Measurements from ENCODE around the gene CADM1.

CADM1 gene

GRCh38 chr11:115191761-115192160 lies 312.5 kb downstream of the CADM1 start:
- no peak overlapping the region for H3K4me3 ChIP-seq (ENCODE audit: low read length in 2 of 2)
- no peak overlapping the region for H2BK12ac ChIP-seq (ENCODE audit: low read length)
- H3K79me1 ChIP-seq (ENCODE audit: low read depth, low read length) = no peaks in the 10 kb centered on the region
- no peaks in the 10 kb centered on the region for H3K9me3 ChIP-seq (replicated peaks in 1 of 2; ENCODE audit: control insufficient read depth in 2 of 2, insufficient read depth in 1 of 2, low read depth in 1 of 2, low read length in 2 of 2)
- no peak overlapping the region for H3K27ac ChIP-seq (replicated peaks; ENCODE audit: low read length)
- H4K8ac ChIP-seq (ENCODE audit: low read depth, low read length) = no peak overlapping the region
- no peaks in the 10 kb centered on the region for H3K36me3 ChIP-seq (replicated peaks in 1 of 2; ENCODE audit: control insufficient read depth in 2 of 2, insufficient read depth in 2 of 2, low read length in 2 of 2)
- H3K14ac ChIP-seq (ENCODE audit: low read length) = no peak overlapping the region
- no peak overlapping the region for H2BK120ac ChIP-seq (ENCODE audit: low read depth, low read length)
- no peak overlapping the region for H2AK5ac ChIP-seq (ENCODE audit: low read depth, low read length)
- H2BK15ac ChIP-seq (ENCODE audit: low read length) = no peak overlapping the region
- H3K18ac ChIP-seq (ENCODE audit: low read length) = no peak overlapping the region
- no peak overlapping the region for H3K9ac ChIP-seq (ENCODE audit: low read depth, low read length, poor library complexity)
- H3K23ac ChIP-seq (ENCODE audit: low read depth, low read length, poor library complexity) = no peak overlapping the region
- H3K4me1 ChIP-seq (ENCODE audit: control insufficient read depth in 2 of 2, insufficient read depth in 1 of 2, low read depth in 1 of 2, low read length in 2 of 2) = peaks cover 5 to 8% of the 10 kb centered on the region in 2 donors
- H3K27me3 ChIP-seq (ENCODE audit: control insufficient read depth in 3 of 3, insufficient read depth in 3 of 3, low read depth in 1 of 3, low read length in 3 of 3) = no peaks in the 10 kb centered on the region
- no peak overlapping the region for H3K4me2 ChIP-seq (ENCODE audit: insufficient read depth, low read length, poor library complexity, severe bottlenecking)
- no peak for DNase-seq (ENCODE audit: low spot score)
- no peak overlapping the region for H2AFZ ChIP-seq (ENCODE audit: low read length)
- no peak overlapping the region for H4K91ac ChIP-seq (ENCODE audit: low read depth, low read length, poor library complexity)
- no peak overlapping the region for H3K4ac ChIP-seq (ENCODE audit: low read length)
- no peak overlapping the region for H2BK5ac ChIP-seq (ENCODE audit: low read length)

GRCh38 chr11:115190196-115190595 lies 314.0 kb downstream of the CADM1 start:
- Histone ChIP-seq H2BK12ac (ENCODE audit: low read length) (no peak overlapping the region), H3K23ac (ENCODE audit: low read depth, low read length, poor library complexity) (no peak overlapping the region), H2AK5ac (ENCODE audit: low read depth, low read length) (no peak overlapping the region), H3K4me2 (ENCODE audit: insufficient read depth, low read length, poor library complexity, severe bottlenecking) (no peak overlapping the region), H3K9ac (ENCODE audit: low read depth, low read length, poor library complexity) (no peak overlapping the region), H2BK120ac (ENCODE audit: low read depth, low read length) (no peak overlapping the region), H3K4ac (ENCODE audit: low read length) (no peak overlapping the region), H4K91ac (ENCODE audit: low read depth, low read length, poor library complexity) (no peak overlapping the region), H3K27ac (replicated peaks; ENCODE audit: low read length) (no peak overlapping the region), H2BK15ac (ENCODE audit: low read length) (no peak overlapping the region), H4K8ac (ENCODE audit: low read depth, low read length) (no peak overlapping the region), H2AFZ (ENCODE audit: low read length) (no peak overlapping the region), H3K14ac (ENCODE audit: low read length) (no peak overlapping the region), H3K4me1 (ENCODE audit: control insufficient read depth in 2 of 2, insufficient read depth in 1 of 2, low read depth in 1 of 2, low read length in 2 of 2) (peaks cover 5 to 10% of the 10 kb centered on the region in 2 donors), H3K79me1 (ENCODE audit: low read depth, low read length) (no peaks in the 10 kb centered on the region), H3K4me3 (ENCODE audit: low read length in 2 of 2) (no peak overlapping the region), H2BK5ac (ENCODE audit: low read length) (no peak overlapping the region), H3K9me3 (replicated peaks in 1 of 2; ENCODE audit: control insufficient read depth in 2 of 2, insufficient read depth in 1 of 2, low read depth in 1 of 2, low read length in 2 of 2) (no peaks in the 10 kb centered on the region), H3K18ac (ENCODE audit: low read length) (no peak overlapping the region), H3K36me3 (replicated peaks in 1 of 2; ENCODE audit: control insufficient read depth in 2 of 2, insufficient read depth in 2 of 2, low read length in 2 of 2) (no peaks in the 10 kb centered on the region), H3K27me3 (ENCODE audit: control insufficient read depth in 3 of 3, insufficient read depth in 3 of 3, low read depth in 1 of 3, low read length in 3 of 3) (no peaks in the 10 kb centered on the region)
- WGBS, 2 donors (ENCODE audit: extremely low coverage in 2 of 2, insufficient read length in 2 of 2, insufficient replicate concordance in 1 of 2) = 100% methylated on average over 1 of the region's 1 CpG; no CpG with 5 or more reads in 1 of the 2 donors
- DNase-seq (ENCODE audit: low spot score) = no peak

DNA sequence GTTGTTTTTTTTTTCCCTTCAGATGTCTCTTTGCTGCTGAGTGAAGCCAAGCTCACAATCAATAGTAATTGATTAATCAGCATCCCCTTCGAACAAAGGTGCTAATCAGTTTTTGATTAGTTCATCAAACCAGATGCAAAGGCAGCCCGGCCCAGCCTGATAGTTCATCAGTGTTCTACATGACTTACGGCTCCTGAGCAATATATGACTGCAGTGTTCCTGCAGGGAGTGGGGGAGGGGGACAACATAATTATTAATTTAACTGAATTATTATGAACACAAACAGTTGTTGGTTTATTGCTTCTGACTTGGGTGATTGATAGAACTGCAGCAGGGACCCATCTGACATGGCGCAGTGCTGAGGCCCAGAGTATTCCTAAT lies 315.3 kb downstream of the CADM1 start:
- no peak overlapping the region for H3K27ac ChIP-seq (replicated peaks; ENCODE audit: low read length)
- H2BK5ac ChIP-seq (ENCODE audit: low read length) = no peak overlapping the region
- H3K9me3 ChIP-seq (replicated peaks in 1 of 2; ENCODE audit: control insufficient read depth in 2 of 2, insufficient read depth in 1 of 2, low read depth in 1 of 2, low read length in 2 of 2) = no peaks in the 10 kb centered on the region
- WGBS, 2 donors (ENCODE audit: extremely low coverage in 2 of 2, insufficient read length in 2 of 2, insufficient replicate concordance in 1 of 2) = no CpG with 5 or more reads among the region's 4 CpGs
- no peaks in the 10 kb centered on the region for H3K79me1 ChIP-seq (ENCODE audit: low read depth, low read length)
- H4K8ac ChIP-seq (ENCODE audit: low read depth, low read length) = no peak overlapping the region
- H2BK120ac ChIP-seq (ENCODE audit: low read depth, low read length) = no peak overlapping the region
- H3K14ac ChIP-seq (ENCODE audit: low read length) = no peak overlapping the region
- no peak overlapping the region for H2AFZ ChIP-seq (ENCODE audit: low read length)
- peaks cover 2 to 5% of the 10 kb centered on the region in 2 donors for H3K4me1 ChIP-seq (ENCODE audit: control insufficient read depth in 2 of 2, insufficient read depth in 1 of 2, low read depth in 1 of 2, low read length in 2 of 2)
- H3K27me3 ChIP-seq (ENCODE audit: control insufficient read depth in 3 of 3, insufficient read depth in 3 of 3, low read depth in 1 of 3, low read length in 3 of 3) = no peaks in the 10 kb centered on the region
- H3K4me3 ChIP-seq (ENCODE audit: low read length in 2 of 2) = no peak overlapping the region
- H2BK12ac ChIP-seq (ENCODE audit: low read length) = no peak overlapping the region
- H2AK5ac ChIP-seq (ENCODE audit: low read depth, low read length) = no peak overlapping the region
- no peak overlapping the region for H3K9ac ChIP-seq (ENCODE audit: low read depth, low read length, poor library complexity)
- no peak overlapping the region for H3K18ac ChIP-seq (ENCODE audit: low read length)
- H3K36me3 ChIP-seq (replicated peaks in 1 of 2; ENCODE audit: control insufficient read depth in 2 of 2, insufficient read depth in 2 of 2, low read length in 2 of 2) = no peaks in the 10 kb centered on the region
- no peak overlapping the region for H2BK15ac ChIP-seq (ENCODE audit: low read length)
- H3K4ac ChIP-seq (ENCODE audit: low read length) = no peak overlapping the region
- no peak overlapping the region for H3K23ac ChIP-seq (ENCODE audit: low read depth, low read length, poor library complexity)
- DNase-seq (ENCODE audit: low spot score) = no peak
- H3K4me2 ChIP-seq (ENCODE audit: insufficient read depth, low read length, poor library complexity, severe bottlenecking) = no peak overlapping the region
- no peak overlapping the region for H4K91ac ChIP-seq (ENCODE audit: low read depth, low read length, poor library complexity)

- H2AK5ac ChIP-seq (ENCODE audit: low read depth, low read length) = no peak overlapping the region
- H3K23ac ChIP-seq (ENCODE audit: low read depth, low read length, poor library complexity) = no peak overlapping the region
- H2BK12ac ChIP-seq (ENCODE audit: low read length) = no peak overlapping the region
- no peaks in the 10 kb centered on the region for H3K36me3 ChIP-seq (replicated peaks in 1 of 2; ENCODE audit: control insufficient read depth in 2 of 2, insufficient read depth in 2 of 2, low read length in 2 of 2)
- no peaks in the 10 kb centered on the region for H3K27me3 ChIP-seq (ENCODE audit: control insufficient read depth in 3 of 3, insufficient read depth in 3 of 3, low read depth in 1 of 3, low read length in 3 of 3)
- no peak overlapping the region for H3K4me3 ChIP-seq (ENCODE audit: low read length in 2 of 2)
- no peak overlapping the region for H2BK120ac ChIP-seq (ENCODE audit: low read depth, low read length)
- H3K9me3 ChIP-seq (replicated peaks in 1 of 2; ENCODE audit: control insufficient read depth in 2 of 2, insufficient read depth in 1 of 2, low read depth in 1 of 2, low read length in 2 of 2) = no peaks in the 10 kb centered on the region
- WGBS, 2 donors (ENCODE audit: extremely low coverage in 2 of 2, insufficient read length in 2 of 2, insufficient replicate concordance in 1 of 2) = no CpG with 5 or more reads among the region's 6 CpGs
- no peaks in the 10 kb centered on the region for H3K79me1 ChIP-seq (ENCODE audit: low read depth, low read length)
- H2AFZ ChIP-seq (ENCODE audit: low read length) = no peak overlapping the region
- DNase-seq (ENCODE audit: low spot score) = no peak
- no peak overlapping the region for H3K14ac ChIP-seq (ENCODE audit: low read length)
- no peak overlapping the region for H4K8ac ChIP-seq (ENCODE audit: low read depth, low read length)
- H3K4ac ChIP-seq (ENCODE audit: low read length) = no peak overlapping the region
- H3K9ac ChIP-seq (ENCODE audit: low read depth, low read length, poor library complexity) = no peak overlapping the region
- H3K4me1 ChIP-seq (ENCODE audit: control insufficient read depth in 2 of 2, insufficient read depth in 1 of 2, low read depth in 1 of 2, low read length in 2 of 2) = peaks cover 0 to 7% of the 10 kb centered on the region in 2 donors
- no peak overlapping the region for H2BK5ac ChIP-seq (ENCODE audit: low read length)
- no peak overlapping the region for H4K91ac ChIP-seq (ENCODE audit: low read depth, low read length, poor library complexity)
- H3K18ac ChIP-seq (ENCODE audit: low read length) = no peak overlapping the region
- no peak overlapping the region for H3K4me2 ChIP-seq (ENCODE audit: insufficient read depth, low read length, poor library complexity, severe bottlenecking)
- no peak overlapping the region for H2BK15ac ChIP-seq (ENCODE audit: low read length)
- no peak overlapping the region for H3K27ac ChIP-seq (replicated peaks; ENCODE audit: low read length)
Measured at GRCh38 chr11:115188188-115188897, 315.9 kb downstream of the CADM1 start.

Data from neuronal stem cell (in vitro differentiated cells).